PC-3 (cell line): Measurements from ENCODE around the gene HNRNPL. TPM values are rescaled to one million over a fixed set of nuclear protein-coding genes. Genes with fewer than 3 reads are reported as not detected.

Source experiments
- ATAC-seq: fragments of 200-7000 bp; cut with Tn5 transposase; 2 replicates; pipeline ENCODE4 v1.9.1; 2020; ENCODE audit warnings: mild to moderate bottlenecking, moderate library complexity
- BruUV-seq: library from RNA; stranded (reverse); fragments of 400-500 nt; replicated peaks from 2 replicates; lab custom pipeline; 2021; lab: Mats Ljungman, UMichigan
- CTCF ChIA-PET: fragments of 300-600 bp; sonication (Branson Sonifier 250); formaldehyde crosslinking; loops from one replicate; lab custom pipeline; 2022; ENCODE audit warnings: antibody characterized with exemption; lab: Charles Lee
- POLR2A ChIA-PET: fragments of 300-600 bp; sonication (Branson Sonifier 250); formaldehyde crosslinking; loops from one replicate; lab custom pipeline; 2022; ENCODE audit warnings: antibody characterized with exemption; ENCODE audit not compliant: unreplicated experiment; lab: Charles Lee
- DNase-seq: peaks from one replicate; pipeline ENCODE4 v3.0.0-alpha.2; 2015
- H2AFZ ChIP-seq: fragments of 300-600 bp; sonication (generic); 2 replicates; pipeline ENCODE4 v1.6.0; 2016; ENCODE audit warnings: antibody characterized with exemption, low read length
- H3F3A ChIP-seq: fragments of 300-600 bp; sonication (generic); one replicate; pipeline ENCODE4 v1.6.0; 2017; ENCODE audit warnings: antibody characterized with exemption, low read length, control low read depth, mild to moderate bottlenecking; ENCODE audit not compliant: unreplicated experiment
- H3K27ac ChIP-seq: fragments of 300-600 bp; sonication (generic); 2 replicates; pipeline ENCODE4 v1.5.1; 2016; ENCODE audit warnings: mild to moderate bottlenecking, low read length
- H3K27me3 ChIP-seq: fragments of 300-600 bp; sonication (generic); 2 replicates; pipeline ENCODE4 v1.6.1; 2016; ENCODE audit warnings: low read length, mixed read lengths
- H3K36me3 ChIP-seq: fragments of 300-600 bp; sonication (generic); 2 replicates; pipeline ENCODE4 v1.6.1; 2016; ENCODE audit warnings: low read depth, mixed run types, low read length, mixed read lengths
- H3K4me1 ChIP-seq: fragments of 300-600 bp; sonication (generic); 2 replicates; pipeline ENCODE4 v1.5.1; 2016; ENCODE audit warnings: low read length; ENCODE audit not compliant: insufficient read depth
- H3K4me2 ChIP-seq: fragments of 300-600 bp; sonication (generic); 2 replicates; pipeline ENCODE4 v1.6.0; 2016; ENCODE audit warnings: low read length
- H3K4me3 ChIP-seq: fragments of 300-600 bp; sonication (generic); 2 replicates; pipeline ENCODE4 v1.5.1; 2016; ENCODE audit warnings: mild to moderate bottlenecking, low read length, mixed read lengths
- H3K79me2 ChIP-seq: fragments of 300-600 bp; sonication (generic); 2 replicates; pipeline ENCODE4 v1.6.1; 2017; ENCODE audit warnings: low read length, mixed read lengths
- H3K9ac ChIP-seq: fragments of 300-600 bp; sonication (generic); 2 replicates; pipeline ENCODE4 v1.6.0; 2016; ENCODE audit warnings: mild to moderate bottlenecking, low read length
- H3K9me2 ChIP-seq: fragments of 300-600 bp; sonication (generic); replicated peaks from 2 replicates; pipeline ENCODE4 v1.6.1; 2016; ENCODE audit warnings: mixed run types, low read length, mixed read lengths
- H3K9me3 ChIP-seq: fragments of 300-600 bp; sonication (generic); 2 replicates; pipeline ENCODE4 v1.6.1; 2016; ENCODE audit warnings: low read length, mixed read lengths
- H4K20me1 ChIP-seq: fragments of 300-600 bp; sonication (generic); 2 replicates; pipeline ENCODE4 v1.6.1; 2016; ENCODE audit warnings: low read length, mixed read lengths
- CTCF ChIP-seq: fragments of 300-600 bp; sonication (generic); conservative IDR thresholded peaks from 2 replicates; pipeline ENCODE4 v1.5.1; 2017; ENCODE audit warnings: antibody characterized with exemption, low read depth, mild to moderate bottlenecking, low read length
- EZH2 ChIP-seq: fragments of 300-600 bp; sonication (generic); IDR thresholded peaks from one replicate; pipeline ENCODE4 v1.6.1; 2017; ENCODE audit warnings: antibody characterized with exemption, mild to moderate bottlenecking, low read length; ENCODE audit not compliant: unreplicated experiment
- EZH2phosphoT487 ChIP-seq: fragments of 300-600 bp; sonication (generic); IDR thresholded peaks from 2 replicates; pipeline ENCODE4 v1.6.1; 2018; ENCODE audit warnings: mild to moderate bottlenecking, antibody characterized with exemption, low read length, borderline replicate concordance
- intact Hi-C: fragments of 100-400 bp; cut with micrococcal nuclease; formaldehyde crosslinking; loops from 2 replicates; pipeline ENCODE4 v1.9.0; 2023
- total RNA-seq: library from RNA; depleted of rRNA; stranded (reverse); fragments of >200 nt; gene quantifications from 2 replicates; pipeline ENCODE4 v1.2.3, GENCODE V29; 2014

The HNRNPL gene
- total RNA-seq, 1 experiment from 2014 or later = 315 TPM

- DNase-seq = no peak
- Histone ChIP-seq H4K20me1 (no peaks in the 10 kb centered on the region), H3K9me3 (no peaks in the 10 kb centered on the region), H3K4me2 (no peak overlapping the region), H3K27ac (no peak overlapping the region), H3K36me3 (no peaks in the 10 kb centered on the region), H2AFZ (no peak overlapping the region), H3K79me2 (no peaks in the 10 kb centered on the region), H3K4me1 (no peaks in the 10 kb centered on the region), H3K9me2 (no peaks in the 10 kb centered on the region), H3K27me3 (no peaks in the 10 kb centered on the region), H3K9ac (no peak overlapping the region), H3K4me3 (no peak overlapping the region), H3F3A (no peaks in the 10 kb centered on the region)
- BruUV-seq = no TSS peak
- intact Hi-C loops = no loop called here
- CTCF ChIA-PET = no interaction called here
- no peak for ATAC-seq
- POLR2A ChIA-PET = no interaction called here
- TF ChIP-seq EZH2 = no peak
Observed at GRCh38 chr19:38891771-38892170, 42.0 kb upstream of the HNRNPL start.

- ATAC-seq = no peak
- POLR2A ChIA-PET = no interaction called here
- no TSS peak for BruUV-seq
Observed at GRCh38 chr19:38890686-38891085, 40.9 kb upstream of the HNRNPL start.

GRCh38 chr19:38889803-38890202 lies 40.0 kb upstream of the HNRNPL start:
- Histone ChIP-seq H3F3A (no peaks in the 10 kb centered on the region), H3K27me3 (no peaks in the 10 kb centered on the region), H3K36me3 (no peaks in the 10 kb centered on the region), H3K9ac (no peak overlapping the region), H3K9me3 (no peaks in the 10 kb centered on the region), H3K79me2 (no peaks in the 10 kb centered on the region), H3K4me3 (no peak overlapping the region), H3K4me1 (no peaks in the 10 kb centered on the region), H2AFZ (no peak overlapping the region), H3K9me2 (no peaks in the 10 kb centered on the region), H3K27ac (no peak overlapping the region), H3K4me2 (no peak overlapping the region), H4K20me1 (no peaks in the 10 kb centered on the region)
- DNase-seq (no peak), ATAC-seq (no peak)
- POLR2A ChIA-PET = no interaction called here
- BruUV-seq = no TSS peak
- intact Hi-C loops = no loop called here
- TF ChIP-seq EZH2phosphoT487 (no peak), CTCF (no peak), EZH2 (no peak)
- CTCF ChIA-PET = no interaction called here

More at GRCh38 chr19:38890686-38891085, 40.9 kb upstream of the HNRNPL start:
- Histone ChIP-seq H3K4me3 (no peak overlapping the region), H3K36me3 (no peaks in the 10 kb centered on the region), H2AFZ (no peak overlapping the region), H3K27ac (no peak overlapping the region), H3K4me1 (no peaks in the 10 kb centered on the region), H3K27me3 (no peaks in the 10 kb centered on the region), H3F3A (no peaks in the 10 kb centered on the region), H3K79me2 (no peaks in the 10 kb centered on the region), H3K9ac (no peak overlapping the region), H3K9me3 (no peaks in the 10 kb centered on the region), H4K20me1 (no peaks in the 10 kb centered on the region), H3K9me2 (no peaks in the 10 kb centered on the region), H3K4me2 (no peak overlapping the region)
- TF ChIP-seq CTCF = no peak
- intact Hi-C loops = no loop called here
- CTCF ChIA-PET = no interaction called here
- DNase-seq = no peak
